Measurements from ENCODE around the gene SNAP23. TPM values are rescaled to one million over a fixed set of nuclear protein-coding genes. Genes with fewer than 3 reads are reported as not detected.
A peak's percentile ranks its signal among the peaks of the same experiment; 100 is the strongest.

The SNAP23 gene
- total RNA-seq, 1 donor from 2014 or later: 68.6 TPM

DNA sequence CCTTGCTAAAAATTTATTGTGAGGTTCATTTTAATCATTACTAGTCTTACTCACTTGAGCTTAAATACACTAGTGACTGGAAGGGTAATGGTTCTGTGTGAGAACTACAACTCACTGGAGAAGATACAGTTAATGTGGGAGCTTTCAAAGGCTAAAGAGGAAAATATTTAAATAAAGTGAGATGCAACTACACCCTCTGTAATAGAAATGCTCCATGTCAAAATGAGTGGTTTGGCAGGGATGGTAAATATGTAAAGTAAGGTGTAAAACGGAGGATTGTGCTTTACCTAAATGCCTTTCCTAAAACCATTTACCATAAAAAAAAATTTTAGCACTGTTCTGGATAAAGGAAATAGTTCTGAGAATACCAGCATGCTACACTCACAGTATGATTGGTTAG is 37.8 kb downstream of the SNAP23 start:
- no peak for DNase-seq (ENCODE audit: low read depth)
- TF ChIP-seq, protein P1, sequence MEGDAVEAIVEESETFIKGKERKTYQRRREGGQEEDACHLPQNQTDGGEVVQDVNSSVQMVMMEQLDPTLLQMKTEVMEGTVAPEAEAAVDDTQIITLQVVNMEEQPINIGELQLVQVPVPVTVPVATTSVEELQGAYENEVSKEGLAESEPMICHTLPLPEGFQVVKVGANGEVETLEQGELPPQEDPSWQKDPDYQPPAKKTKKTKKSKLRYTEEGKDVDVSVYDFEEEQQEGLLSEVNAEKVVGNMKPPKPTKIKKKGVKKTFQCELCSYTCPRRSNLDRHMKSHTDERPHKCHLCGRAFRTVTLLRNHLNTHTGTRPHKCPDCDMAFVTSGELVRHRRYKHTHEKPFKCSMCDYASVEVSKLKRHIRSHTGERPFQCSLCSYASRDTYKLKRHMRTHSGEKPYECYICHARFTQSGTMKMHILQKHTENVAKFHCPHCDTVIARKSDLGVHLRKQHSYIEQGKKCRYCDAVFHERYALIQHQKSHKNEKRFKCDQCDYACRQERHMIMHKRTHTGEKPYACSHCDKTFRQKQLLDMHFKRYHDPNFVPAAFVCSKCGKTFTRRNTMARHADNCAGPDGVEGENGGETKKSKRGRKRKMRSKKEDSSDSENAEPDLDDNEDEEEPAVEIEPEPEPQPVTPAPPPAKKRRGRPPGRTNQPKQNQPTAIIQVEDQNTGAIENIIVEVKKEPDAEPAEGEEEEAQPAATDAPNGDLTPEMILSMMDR (conservative IDR thresholded peaks at IDR 0.05; ENCODE audit: low read depth, low read length): no peak
- H3K4me3 ChIP-seq (ENCODE audit: low read depth, low read length): no peak overlapping the region

DNA sequence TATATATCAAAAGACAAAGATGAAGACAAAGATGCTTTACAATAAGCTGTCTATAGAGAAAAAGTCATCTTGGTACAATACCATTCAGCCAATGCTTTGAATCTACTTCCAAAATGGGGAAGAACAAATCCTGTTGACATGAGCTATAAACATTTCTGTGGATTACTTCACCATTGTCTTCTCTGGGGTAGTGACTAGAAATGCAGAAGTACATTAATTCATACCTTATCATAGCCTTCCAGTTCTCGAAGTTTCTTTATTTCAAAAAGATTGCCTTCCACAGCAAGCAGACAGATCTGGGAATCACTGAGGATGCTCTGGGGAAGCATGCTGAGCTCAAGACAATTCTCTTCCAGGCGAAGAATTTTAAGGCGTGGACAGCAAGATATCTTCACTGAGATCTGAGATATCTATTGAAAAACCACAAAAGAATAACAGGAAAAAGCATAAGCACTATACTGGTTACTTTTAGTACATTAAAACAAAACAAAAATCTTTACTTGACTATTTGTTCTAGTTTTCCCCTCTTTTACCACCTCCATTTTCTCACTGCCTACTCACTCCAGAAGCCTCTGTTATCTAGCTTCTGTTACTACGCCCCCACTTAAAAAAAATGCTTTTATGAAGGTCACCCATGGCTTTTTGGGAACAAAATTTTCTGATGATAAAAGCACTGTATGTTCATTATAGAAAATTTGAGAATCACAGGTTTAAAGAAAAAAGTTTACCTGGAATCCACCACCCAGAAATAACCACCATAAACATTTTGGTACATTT is 49.6 kb downstream of the SNAP23 start:
- no peak overlapping the region for H3K4me3 ChIP-seq (ENCODE audit: low read depth, low read length)
- TF ChIP-seq, protein P1 (conservative IDR thresholded peaks at IDR 0.05; ENCODE audit: low read depth, low read length): no peak

DNA sequence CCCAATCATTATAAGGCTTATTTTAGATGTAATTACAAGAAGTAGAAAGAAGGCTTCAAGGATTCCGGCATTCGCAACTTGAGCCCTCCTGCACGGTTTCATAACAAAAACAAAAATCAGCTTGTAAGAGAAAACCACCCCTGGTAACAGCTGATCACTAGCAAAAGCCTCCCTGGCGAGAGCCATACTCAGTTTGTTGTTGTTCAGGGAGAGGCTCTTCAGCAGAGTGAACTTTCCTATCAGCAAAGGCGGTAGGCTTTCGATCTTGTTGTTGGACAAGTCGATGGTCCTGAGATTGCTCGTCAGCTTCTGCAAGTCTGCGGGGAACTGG is 52.4 kb downstream of the SNAP23 start:
- H3K4me3 ChIP-seq (ENCODE audit: low read depth, low read length): peak overlapping the region; percentile 97
- TF ChIP-seq, protein P1 (conservative IDR thresholded peaks at IDR 0.05; ENCODE audit: low read depth, low read length): no peak
- DNase-seq (ENCODE audit: low read depth): no peak

More for the DNA sequence above, 49.6 kb downstream of the SNAP23 start:
- DNase-seq (ENCODE audit: low read depth): no peak

DNA sequence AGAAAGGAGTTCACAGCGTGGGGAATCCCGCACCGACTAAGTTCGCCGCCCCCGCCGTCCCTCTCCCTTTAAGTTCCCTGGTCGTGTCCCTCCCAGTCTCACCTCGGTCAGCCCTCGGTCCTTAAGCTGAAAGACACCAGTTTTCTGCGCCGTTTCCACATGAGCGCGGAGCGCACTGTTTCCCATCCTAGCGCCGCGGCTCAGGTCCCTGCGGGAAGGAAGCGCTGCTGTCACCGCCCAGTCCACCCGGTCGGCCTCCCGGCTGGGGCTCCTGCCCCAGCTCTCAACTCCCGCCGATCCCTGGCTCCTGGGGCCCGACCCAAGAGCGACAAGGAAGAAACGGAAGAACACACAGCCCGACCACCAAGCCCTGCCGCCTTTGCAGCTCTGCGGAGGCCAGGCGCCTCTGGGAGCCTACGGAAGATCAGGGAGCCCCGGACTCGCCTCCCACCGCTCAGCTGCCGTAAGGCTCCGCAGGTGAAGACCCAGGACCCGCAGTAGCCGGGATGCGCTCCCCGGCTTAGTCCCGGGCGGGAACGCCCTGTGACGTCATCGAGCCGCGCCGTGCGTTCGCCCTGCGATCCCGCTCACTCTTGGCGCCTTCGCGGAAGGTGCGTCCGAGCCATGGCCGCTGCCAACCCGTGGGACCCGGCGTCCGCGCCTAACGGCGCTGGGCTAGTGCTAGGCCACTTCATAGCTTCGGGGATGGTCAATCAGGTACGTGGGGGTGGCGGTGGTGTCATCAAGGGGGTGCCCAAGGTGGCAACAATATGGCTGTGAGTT is 53.0 kb downstream of the SNAP23 start, which contains the start of the genes HAUS2 and LRRC57:
HAUS2 (plus strand) TSS at position 590 of the 783 bp plus-strand sequence; CDS start at position 625, 35 bp downstream.
LRRC57 (minus strand) TSS at position 545 of the 783 bp plus-strand sequence; CDS start at position 186, 359 bp downstream.
- peak within 1 kb of the TSS; percentile 97 for H3K4me3 ChIP-seq (ENCODE audit: low read depth, low read length)
- DNase-seq (ENCODE audit: low read depth): peak; percentile 10
- TF ChIP-seq, protein P1 (conservative IDR thresholded peaks at IDR 0.05; ENCODE audit: low read depth, low read length): no peak

DNA sequence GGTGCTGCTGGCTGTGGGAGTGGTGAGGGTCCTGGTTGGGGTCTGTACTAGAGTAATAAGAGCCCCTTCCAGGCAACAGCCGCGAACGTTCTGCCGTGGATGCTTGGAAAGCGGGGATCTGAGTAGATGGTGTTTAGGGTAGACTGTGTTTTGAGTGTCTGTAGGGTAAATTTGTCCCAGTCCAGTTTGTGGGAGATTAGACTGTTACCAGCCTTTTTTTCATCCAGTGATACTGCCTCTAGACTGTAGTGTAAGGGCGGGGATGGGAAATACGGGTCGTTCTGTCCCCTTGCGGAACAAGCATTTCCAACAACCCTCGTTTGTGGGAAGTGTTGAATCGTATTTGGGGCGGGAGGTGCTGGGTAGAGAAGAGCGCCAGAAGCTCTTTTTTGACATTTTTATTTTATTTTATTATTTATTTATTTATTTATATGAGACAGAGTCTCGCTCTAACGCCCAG is 53.6 kb downstream of the SNAP23 start:
- peak overlapping the region; percentile 97 for H3K4me3 ChIP-seq (ENCODE audit: low read depth, low read length)
- DNase-seq (ENCODE audit: low read depth): no peak
- TF ChIP-seq, protein P1 (conservative IDR thresholded peaks at IDR 0.05; ENCODE audit: low read depth, low read length): no peak

DNA sequence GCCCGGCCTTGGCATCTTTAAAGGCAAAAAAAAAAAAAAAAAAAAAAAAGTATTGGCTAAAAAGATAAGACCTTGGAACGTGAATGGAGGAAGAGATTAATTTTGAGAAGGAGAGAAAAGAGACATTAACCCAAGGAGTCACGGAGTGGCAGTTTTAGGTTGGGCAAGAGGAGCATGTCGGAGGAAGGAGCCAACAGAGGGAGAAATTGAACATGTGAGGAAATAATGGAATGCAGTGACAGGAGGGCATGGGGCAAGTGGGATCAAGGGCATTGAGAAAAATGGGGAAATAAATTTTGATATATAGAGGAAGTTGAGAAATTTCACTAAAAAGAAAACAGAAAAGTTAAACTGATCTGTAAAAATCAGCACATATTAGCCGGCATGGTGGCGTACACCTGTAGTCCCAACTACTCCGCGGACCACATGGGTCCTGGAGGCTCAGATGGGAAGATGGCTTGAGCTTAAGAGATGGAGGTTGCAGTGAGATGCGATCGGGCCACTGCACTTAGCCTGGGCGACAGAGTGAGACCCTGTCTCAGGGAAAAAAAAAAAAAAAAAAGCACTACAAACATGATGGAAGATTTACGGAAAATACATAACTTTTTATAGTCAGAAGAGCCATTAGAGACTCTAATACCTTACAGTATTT is 54.4 kb downstream of the SNAP23 start:
- TF ChIP-seq, protein P1 (conservative IDR thresholded peaks at IDR 0.05; ENCODE audit: low read depth, low read length): no peak
- no peak for DNase-seq (ENCODE audit: low read depth)
- peak overlapping the region; percentile 97 for H3K4me3 ChIP-seq (ENCODE audit: low read depth, low read length)
